Mammary epithelial cell (primary cell): ENCODE measurements around the gene DYNC2I2.

Source experiments
- CTCF ChIP-seq, 2 donors: IDR thresholded peaks in 1 of 2; conservative IDR thresholded peaks in 1 of 2; 2 replicates each; pipeline ENCODE4 v1.5.1; 2011 to 2012; ENCODE audit warnings: inconsistent platforms in 2 of 2, low read length in 2 of 2, mild to moderate bottlenecking in 2 of 2, control low read depth in 1 of 2, low read depth in 1 of 2; ENCODE audit not compliant: insufficient read depth in 1 of 2; ENCODE audit errors: extremely low read depth in 1 of 2
- EZH2 ChIP-seq: IDR thresholded peaks from 2 replicates; pipeline ENCODE4 v1.6.1; 2012; ENCODE audit warnings: low read length, inconsistent platforms, borderline replicate concordance

- TF ChIP-seq CTCF (conservative IDR thresholded peaks at IDR 0.05 in 1 of 2, IDR thresholded peaks at IDR 0.05 in 1 of 2; ENCODE audit: extremely low read depth in 1 of 2, insufficient read depth in 1 of 2, low read depth in 1 of 2, low read length in 2 of 2) (no peak), EZH2 (no peak)
Measured at GRCh38 chr9:128696923-128697707, 40.5 kb upstream of the DYNC2I2 start.
